HG03135 (cell line): ENCODE data around the gene KCMF1.

Experiments
- ATAC-seq: cut with Tn5 transposase; IDR thresholded peaks from one replicate; pipeline ENCODE4 v1.9.1; 2021; ENCODE audit warnings: mild to moderate bottlenecking, moderate library complexity; ENCODE audit not compliant: unreplicated experiment

Gene KCMF1

GRCh38 chr2:85076618-85077274 lies 105.8 kb downstream of the KCMF1 start:
- ATAC-seq, result no peak

- no peak for ATAC-seq
These were observed 107.0 kb downstream of the KCMF1 start for GRCh38 chr2:85077859-85078419.

- no peak for ATAC-seq
These were observed 107.6 kb downstream of the KCMF1 start for GRCh38 chr2:85078536-85078935.

GRCh38 chr2:85083092-85083491 lies 112.1 kb downstream of the KCMF1 start:
- ATAC-seq, result no peak

GRCh38 chr2:85085563-85085962 lies 114.6 kb downstream of the KCMF1 start:
- ATAC-seq, result no peak

GRCh38 chr2:85087541-85087940 lies 116.6 kb downstream of the KCMF1 start:
- ATAC-seq, result no peak

GRCh38 chr2:85088921-85089320 lies 118.0 kb downstream of the KCMF1 start:
- ATAC-seq, result no peak

GRCh38 chr2:85089585-85089984 lies 118.6 kb downstream of the KCMF1 start:
- ATAC-seq, result no peak

- no peak for ATAC-seq
These were observed 120.9 kb downstream of the KCMF1 start for GRCh38 chr2:85091838-85092237.

GRCh38 chr2:85095094-85095493 lies 124.1 kb downstream of the KCMF1 start:
- no peak for ATAC-seq

- no peak for ATAC-seq
These were observed 125.7 kb downstream of the KCMF1 start for GRCh38 chr2:85096616-85097015.

- no peak for ATAC-seq
These were observed 133.3 kb downstream of the KCMF1 start for GRCh38 chr2:85104228-85104627.

- no peak for ATAC-seq
These were observed 135.7 kb downstream of the KCMF1 start for GRCh38 chr2:85106489-85107180.
